Ovary (tissue), 10 donors: ENCODE results near the gene FOXI3. TPM values are rescaled to one million over a fixed set of nuclear protein-coding genes. Genes with fewer than 3 reads are reported as not detected.

Source experiments
- DNase-seq, 5 donors: peaks; one replicate each; pipeline ENCODE4 v3.0.0-alpha.2; 2019 to 2020
- H3K27ac ChIP-seq, 2 donors: fragments of 200-600 bp; one replicate each; pipeline versions ENCODE4 v1.5.1 to v1.8.0; 2019 to 2022
- H3K27me3 ChIP-seq: fragments of 200-600 bp; one replicate; pipeline ENCODE4 v1.8.0; 2022
- H3K36me3 ChIP-seq: fragments of 200-600 bp; sonication (generic); one replicate; pipeline ENCODE4 v1.5.1; 2019
- H3K4me1 ChIP-seq: one replicate; pipeline ENCODE4 v1.8.1; 2013; ENCODE audit warnings: mild to moderate bottlenecking, moderate library complexity; ENCODE audit not compliant: insufficient read depth
- H3K4me3 ChIP-seq: fragments of 200-600 bp; sonication (generic); one replicate; pipeline ENCODE4 v1.5.1; 2017
- H3K9me3 ChIP-seq, 2 donors: fragments of 200-600 bp in 1 of 2; sonication (generic) in 1 of 2; one replicate each; pipeline versions ENCODE4 v1.5.1 to v1.8.1; 2013 to 2019; ENCODE audit warnings: mild to moderate bottlenecking in 1 of 2, moderate library complexity in 1 of 2
- EP300 ChIP-seq: sonication (generic); formaldehyde crosslinking; IDR thresholded peaks from one replicate; pipeline ENCODE4 v1.6.1; 2017; ENCODE audit warnings: antibody characterized with exemption
- POLR2A ChIP-seq: fragments of 450-650 bp; IDR thresholded peaks from one replicate; pipeline ENCODE4 v1.6.1; 2017; ENCODE audit warnings: antibody characterized with exemption, mild to moderate bottlenecking, moderate library complexity
- WGBS, 3 donors: extraction: QIAGEN DNeasy Blood & Tissue Kit in 1 of 3; methylation state at CpG; one replicate each; pipeline versions ENCODE4 v1.1.5 to v1.1.7; 2013 to 2017; 5-methylcytosine and 5-hydroxymethylcytosine counted together
- intact Hi-C, 4 donors: fragments of 100-400 bp; cut with DNase I; formaldehyde crosslinking; loops; one replicate each; pipeline versions ENCODE4 v1.11.0 to v1.15.1; 2022 to 2023
- long read RNA-seq, 3 donors: library from polyadenylated mRNA in 2 of 3; unstranded in 2 of 3; transcript quantifications; one replicate each; pipeline ENCODE4 v2.0.0 and lab custom pipeline, GENCODE V29; 2021 to 2026
- polyA plus RNA-seq, 2 donors: library from polyadenylated mRNA; stranded (reverse); fragments of 200-250 nt in 1 of 2; fragments of 350-450 nt in 1 of 2; fragmentation: Illumina TruSeq in 1 of 2; extraction: RNeasy Lipid Tissue Mini Kit (QIAGEN cat#74804) in 1 of 2; gene quantifications; one replicate each; pipeline ENCODE4 v1.2.3, GENCODE V29; 2013 to 2014
- total RNA-seq, 7 donors: library from RNA; depleted of rRNA in 2 of 7; stranded (reverse); fragments of >200 nt in 2 of 7; fragmentation: NEBNext Ultra II Directional in 3 of 7; extraction: Animal tissue kit (Norgen Biotek cat#: 25700) in 3 of 7; gene quantifications; one replicate each; pipeline versions ENCODE4 v1.1.0 to v1.2.4, GENCODE V29; 2016 to 2023
- TF ChIP-seq, protein P1 (sequence below), 3 donors: fragments of 450-650 bp in 2 of 3; fragments of 200-600 bp in 1 of 3; IDR thresholded peaks; one replicate each; pipeline versions ENCODE4 v1.5.1 to v1.8.0; 2016 to 2022; ENCODE audit warnings: antibody characterized with exemption in 3 of 3, mild to moderate bottlenecking in 1 of 3
- donor health status: DM: no; HTN: no; CAD: no; lungs with moderate emphysema.
- donor health status: DM: no; HTN: no; CAD: no.
- donor health status: Bipolar disorder and iron deficiency.
- donor health status: DM: yes; HTN: yes; CAD: no.
- donor health status: DM: no; HTN: no; CAD: no.
- donor health status: DM: yes; HTN: yes; CAD: no.

FOXI3 gene
- not detected for total RNA-seq
- polyA plus RNA-seq = not detected
- long read RNA-seq, donor 1 = 0 reads
- long read RNA-seq, donor 2, partial matches to known transcripts = 0 of 2 reads
- long read RNA-seq, donor 2, other reads (novel, unspliced or antisense) = 0 of 2 reads
- long read RNA-seq, donor 3 = 0 reads

DNA sequence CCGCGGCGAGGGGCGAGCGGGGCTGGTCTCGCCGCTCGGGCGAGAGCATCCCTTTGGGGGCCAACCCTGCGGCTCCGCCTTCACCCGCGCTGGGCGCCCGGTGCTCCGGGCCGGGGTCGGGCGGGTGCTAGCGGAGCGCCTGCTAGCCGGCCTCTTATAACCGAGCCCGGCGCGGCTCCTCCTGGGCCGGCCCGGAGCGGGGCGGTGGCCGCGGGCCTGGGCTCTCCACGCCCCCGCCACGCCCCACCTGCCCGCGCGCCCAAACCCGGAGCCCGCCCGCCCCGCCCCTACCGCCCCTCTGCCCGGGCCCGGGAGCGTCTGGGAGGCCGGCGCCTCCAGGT lies at the start of gene FOXI3:
Gene FOXI3, minus strand, starts transcription at position 129 of the 341 bp plus-strand sequence. CDS start 158 bp downstream, outside the sequence.
- H3K4me1 ChIP-seq = no peaks in the 10 kb centered on the region
- 1 to 2% (median 1%) methylated on average over 27 to 48 of the region's 48 CpGs for WGBS, 3 donors
- H3K9me3 ChIP-seq = no peaks in the 10 kb centered on the region
- no peak for DNase-seq
- H3K27ac ChIP-seq = no peak within 1 kb of the TSS
- no peak for TF ChIP-seq EP300
- TF ChIP-seq POLR2A = no peak
- TF ChIP-seq, protein P1, sequence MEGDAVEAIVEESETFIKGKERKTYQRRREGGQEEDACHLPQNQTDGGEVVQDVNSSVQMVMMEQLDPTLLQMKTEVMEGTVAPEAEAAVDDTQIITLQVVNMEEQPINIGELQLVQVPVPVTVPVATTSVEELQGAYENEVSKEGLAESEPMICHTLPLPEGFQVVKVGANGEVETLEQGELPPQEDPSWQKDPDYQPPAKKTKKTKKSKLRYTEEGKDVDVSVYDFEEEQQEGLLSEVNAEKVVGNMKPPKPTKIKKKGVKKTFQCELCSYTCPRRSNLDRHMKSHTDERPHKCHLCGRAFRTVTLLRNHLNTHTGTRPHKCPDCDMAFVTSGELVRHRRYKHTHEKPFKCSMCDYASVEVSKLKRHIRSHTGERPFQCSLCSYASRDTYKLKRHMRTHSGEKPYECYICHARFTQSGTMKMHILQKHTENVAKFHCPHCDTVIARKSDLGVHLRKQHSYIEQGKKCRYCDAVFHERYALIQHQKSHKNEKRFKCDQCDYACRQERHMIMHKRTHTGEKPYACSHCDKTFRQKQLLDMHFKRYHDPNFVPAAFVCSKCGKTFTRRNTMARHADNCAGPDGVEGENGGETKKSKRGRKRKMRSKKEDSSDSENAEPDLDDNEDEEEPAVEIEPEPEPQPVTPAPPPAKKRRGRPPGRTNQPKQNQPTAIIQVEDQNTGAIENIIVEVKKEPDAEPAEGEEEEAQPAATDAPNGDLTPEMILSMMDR (IDR thresholded peaks at IDR 0.05) = no peak
- no peaks in the 10 kb centered on the region for H3K36me3 ChIP-seq
- intact Hi-C loops = no loop called here
- H3K27me3 ChIP-seq = no peaks in the 10 kb centered on the region
- no peak within 1 kb of the TSS for H3K4me3 ChIP-seq

DNA sequence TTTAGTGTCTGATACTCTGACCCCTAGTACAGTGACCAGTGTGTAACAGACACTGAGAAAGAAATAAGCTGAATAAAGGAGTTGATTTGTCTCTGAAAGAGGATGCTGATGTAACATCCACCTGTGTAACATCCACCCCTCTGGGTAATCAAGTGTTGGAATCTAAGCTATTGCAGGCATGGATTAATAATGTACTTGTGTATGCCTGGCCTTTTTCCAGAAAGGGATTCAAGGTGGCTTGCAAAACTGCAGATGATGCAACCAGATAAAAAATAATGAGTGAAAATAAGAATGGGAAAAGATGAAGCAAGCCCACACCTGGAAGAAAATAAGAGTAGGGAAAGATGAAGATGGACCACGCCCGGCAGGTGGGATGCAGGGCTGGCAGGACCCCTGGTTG lies 48.2 kb upstream of the FOXI3 start:
- Histone ChIP-seq H3K4me3 (no peak overlapping the region), H3K27me3 (no peaks in the 10 kb centered on the region), H3K36me3 (no peaks in the 10 kb centered on the region), H3K4me1 (no peaks in the 10 kb centered on the region), H3K9me3 (no peaks in the 10 kb centered on the region), H3K27ac (no peak overlapping the region)
- intact Hi-C loops = no loop called here
- TF ChIP-seq EP300 (no peak), POLR2A (no peak)
- TF ChIP-seq, protein P1 (IDR thresholded peaks at IDR 0.05) = no peak
- no peak for DNase-seq
- 83 to 86% (median 85%) methylated on average over 2 of the region's 2 CpGs for WGBS, 3 donors

DNA sequence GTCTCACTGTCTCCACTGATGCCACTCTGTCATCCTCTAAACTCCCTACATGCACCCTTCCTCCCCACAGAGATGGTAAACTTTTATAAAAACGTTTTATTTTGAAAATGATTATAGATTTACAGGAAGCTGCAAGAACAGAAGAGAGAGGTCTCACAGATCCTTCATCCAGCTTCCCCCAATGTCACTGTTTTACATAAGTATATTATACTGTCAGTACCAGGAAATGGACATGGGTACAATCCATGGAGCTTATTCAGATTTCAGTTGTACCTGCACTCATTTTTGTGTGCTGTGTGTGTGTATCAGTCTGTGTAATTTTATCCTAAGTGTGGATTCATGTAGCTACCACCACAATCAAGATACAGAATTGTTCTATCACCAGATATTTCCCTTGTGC lies 46.7 kb upstream of the FOXI3 start:
- H3K9me3 ChIP-seq = no peaks in the 10 kb centered on the region
- no peak for DNase-seq
- WGBS, 3 donors = 16 to 26% (median 25%) methylated on average over 1 of the region's 1 CpG
- no peaks in the 10 kb centered on the region for H3K36me3 ChIP-seq
- no peaks in the 10 kb centered on the region for H3K4me1 ChIP-seq
- no peaks in the 10 kb centered on the region for H3K27me3 ChIP-seq
- intact Hi-C loops = no loop called here
- H3K27ac ChIP-seq = no peak overlapping the region
- TF ChIP-seq, protein P1 (IDR thresholded peaks at IDR 0.05) = no peak
- no peak for TF ChIP-seq POLR2A
- no peak for TF ChIP-seq EP300
- no peak overlapping the region for H3K4me3 ChIP-seq

DNA sequence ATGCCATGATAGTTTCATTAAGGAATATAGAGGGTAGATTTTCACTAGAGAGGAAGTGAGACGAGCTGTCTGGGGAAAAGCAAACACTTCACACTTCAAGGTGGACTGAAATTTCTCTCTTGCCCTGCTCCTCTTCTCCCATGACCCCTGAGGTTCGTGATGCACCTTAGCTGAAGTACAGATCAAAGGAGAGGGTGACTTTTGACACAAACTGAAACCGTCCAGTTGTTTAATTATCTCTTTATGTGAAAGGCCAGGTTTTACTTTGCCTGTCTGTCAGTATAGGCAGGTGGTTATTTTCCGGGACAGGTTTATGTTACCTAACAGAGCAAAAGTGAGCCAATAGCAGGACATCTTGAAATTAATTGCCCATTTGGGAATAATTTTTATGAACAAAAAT lies 41.0 kb upstream of the FOXI3 start:
- no peaks in the 10 kb centered on the region for H3K36me3 ChIP-seq
- no peaks in the 10 kb centered on the region for H3K27me3 ChIP-seq
- H3K9me3 ChIP-seq = no peaks in the 10 kb centered on the region
- intact Hi-C loops = no loop called here
- 42 to 47% (median 44%) methylated on average over 4 of the region's 4 CpGs for WGBS, 3 donors
- TF ChIP-seq, protein P1 (IDR thresholded peaks at IDR 0.05) = no peak
- TF ChIP-seq POLR2A (no peak), EP300 (no peak)
- no peaks in the 10 kb centered on the region for H3K4me1 ChIP-seq
- no peak for DNase-seq
- no peak overlapping the region for H3K4me3 ChIP-seq
- H3K27ac ChIP-seq = no peak overlapping the region
